ENCODE results near the gene BCL2L13.
A peak's percentile ranks its signal among the peaks of the same experiment; 100 is the strongest.
"Not testable (repeated sequence)": the region's sequence is repeated elsewhere in the genome, so short reads cannot be mapped to it uniquely, and the experiment has no call there.

BCL2L13 gene

GRCh38 chr22:17754233-17754925, 115.8 kb downstream of the BCL2L13 start:
- no peak for DNase-seq (ENCODE audit: low read depth in 2 of 3, low spot score in 2 of 3)

GRCh38 chr22:17761138-17761488, 122.6 kb downstream of the BCL2L13 start:
- DNase-seq (ENCODE audit: low read depth in 2 of 3, low spot score in 2 of 3), result no peak

DNA sequence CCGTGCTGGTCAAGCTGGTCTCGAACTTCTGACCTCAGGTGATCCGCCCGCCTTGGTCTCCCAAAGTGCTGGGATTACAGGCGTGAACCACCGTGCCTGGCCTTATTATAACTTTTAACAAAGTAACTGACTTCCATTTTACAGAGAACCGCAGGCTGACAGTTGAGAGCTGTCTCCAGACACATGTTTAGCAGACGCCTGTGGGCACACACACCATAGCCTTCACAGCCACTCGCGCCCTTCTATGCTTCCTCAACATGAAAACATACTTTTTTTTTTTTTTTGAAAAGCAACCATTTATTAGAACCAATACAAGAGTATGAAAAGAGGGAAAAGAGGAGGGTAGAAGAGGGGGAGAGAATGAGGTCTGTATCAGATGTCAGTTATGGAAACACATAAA, 124.9 kb downstream of the BCL2L13 start:
- DNase-seq (ENCODE audit: low read depth in 2 of 3, low spot score in 2 of 3), result not testable (repeated sequence)

- no peak for DNase-seq (ENCODE audit: low read depth in 2 of 3, low spot score in 2 of 3)
These were observed 125.5 kb downstream of the BCL2L13 start for GRCh38 chr22:17764036-17764435.

DNA sequence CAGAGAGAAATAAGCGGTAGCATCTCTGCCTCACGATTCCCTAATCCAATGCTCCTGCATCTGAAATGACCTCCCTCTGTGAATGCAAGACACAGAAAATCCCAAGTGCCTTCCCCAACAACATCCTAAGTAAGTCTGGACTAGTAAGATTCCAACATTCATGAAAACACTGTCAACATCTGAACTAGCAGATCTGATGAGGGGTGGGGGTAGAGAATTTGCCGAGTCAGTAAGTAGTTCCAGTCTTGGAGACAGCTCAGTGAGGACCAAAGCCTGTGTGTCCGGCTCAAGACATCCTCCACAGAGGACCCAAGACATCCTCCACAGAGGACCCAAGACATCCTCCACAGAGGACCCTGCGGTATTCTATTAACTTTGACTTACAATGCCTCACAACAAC, 126.3 kb downstream of the BCL2L13 start:
- not testable (repeated sequence) for DNase-seq (ENCODE audit: low read depth in 2 of 3, low spot score in 2 of 3)

GRCh38 chr22:17767233-17768065, 128.9 kb downstream of the BCL2L13 start:
- no peak for DNase-seq (ENCODE audit: low read depth in 2 of 3, low spot score in 2 of 3)

- DNase-seq (ENCODE audit: low read depth in 2 of 3, low spot score in 2 of 3), result no peak
These were observed 130.6 kb downstream of the BCL2L13 start for GRCh38 chr22:17769013-17769715.

DNA sequence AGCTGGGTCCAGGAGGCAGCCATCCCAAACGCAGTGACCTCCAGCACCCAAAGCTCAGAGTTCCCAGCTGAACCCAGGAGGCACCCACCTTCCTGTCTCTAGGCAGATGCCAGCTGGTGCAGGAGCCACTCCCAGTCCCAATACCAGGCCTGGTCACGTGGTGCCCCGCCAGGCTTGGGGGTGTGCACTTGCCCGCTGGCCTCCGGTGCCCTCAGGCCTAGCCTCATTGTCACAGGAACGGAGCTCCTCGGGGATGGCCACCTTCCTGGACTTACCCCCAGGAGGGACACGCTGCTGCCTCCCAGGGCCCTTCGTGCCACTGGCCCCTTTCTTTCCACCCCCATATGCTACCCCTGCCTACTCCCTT, 131.1 kb downstream of the BCL2L13 start:
- no peak for DNase-seq (ENCODE audit: low read depth in 2 of 3, low spot score in 2 of 3)

DNA sequence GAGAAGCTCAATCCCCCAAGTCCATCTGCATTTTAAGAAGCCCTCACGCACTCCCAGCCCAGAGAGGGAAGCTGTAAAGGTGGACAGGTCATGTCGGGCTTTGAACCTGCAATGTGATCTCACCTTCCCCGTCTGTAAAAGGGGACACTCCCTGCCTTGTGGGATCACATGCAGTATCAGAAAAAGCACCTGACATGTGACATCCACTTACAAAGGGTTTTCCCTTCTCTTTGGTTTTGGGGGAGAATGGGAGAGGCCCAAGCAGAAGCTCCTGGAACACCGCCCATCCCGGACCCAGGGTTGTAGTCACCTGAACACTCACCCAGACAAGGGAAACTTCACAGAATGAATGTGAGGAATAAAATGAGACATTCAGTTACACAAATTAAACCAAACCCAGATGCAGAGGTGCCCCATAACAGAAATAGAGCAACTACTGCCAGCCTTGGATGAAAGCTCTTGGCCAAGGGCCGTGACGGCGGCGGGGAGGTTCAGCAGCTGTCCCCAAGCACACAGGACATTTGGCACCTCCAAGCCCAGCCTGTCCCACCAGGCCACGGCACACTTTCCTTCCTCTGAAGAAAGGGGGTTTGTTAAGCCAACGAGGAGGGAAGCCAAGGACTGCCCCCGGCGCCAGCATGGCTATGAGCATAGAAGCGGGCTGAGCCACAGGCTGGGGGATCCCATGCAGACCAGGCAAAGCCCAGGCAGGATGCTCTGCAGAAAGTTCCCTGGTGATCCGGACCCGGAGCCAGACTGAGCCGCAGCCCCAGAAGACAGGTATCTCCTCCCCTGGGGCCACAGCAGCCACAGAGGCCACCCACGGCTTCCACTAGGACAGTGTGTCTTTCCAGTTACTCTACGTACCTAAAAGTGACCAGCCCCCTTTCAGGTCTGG, 131.9 kb downstream of the BCL2L13 start:
- no peak for DNase-seq (ENCODE audit: low read depth in 2 of 3, low spot score in 2 of 3)

DNA sequence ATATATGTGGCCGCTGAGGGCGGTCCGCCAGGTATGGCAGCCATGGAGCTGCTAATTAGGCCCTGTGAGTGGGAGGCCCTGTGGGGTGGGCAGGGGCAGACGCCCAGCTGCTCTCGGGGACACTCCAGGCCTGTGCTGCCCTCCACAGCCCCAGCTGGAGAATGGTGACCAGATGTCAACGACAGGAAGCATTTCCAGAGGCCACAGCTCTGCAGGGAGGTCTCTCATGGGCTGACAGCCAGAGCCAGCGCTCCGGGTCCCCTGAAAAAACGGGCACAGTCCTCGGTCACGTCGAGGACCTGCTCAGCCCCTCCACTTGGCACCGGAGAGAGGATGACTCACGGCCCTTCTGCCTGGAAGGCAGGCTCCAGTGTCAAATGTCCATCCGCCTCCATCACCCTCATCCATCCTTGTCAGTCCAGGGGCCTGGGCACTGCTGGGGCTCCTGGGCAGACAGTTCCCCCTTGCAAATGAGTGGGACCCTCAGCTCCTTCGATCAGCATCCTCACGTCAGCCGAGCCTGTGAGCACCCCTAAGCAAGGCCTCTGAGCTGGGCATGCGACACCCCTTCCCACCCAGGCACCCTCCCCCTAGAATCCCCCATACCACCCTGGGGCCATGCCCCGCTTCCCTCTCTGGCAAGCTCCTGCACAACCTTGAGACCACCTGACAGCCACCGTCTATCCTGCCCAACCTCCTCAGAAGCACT, 133.8 kb downstream of the BCL2L13 start:
- DNase-seq (ENCODE audit: low read depth in 2 of 3, low spot score in 2 of 3), result no peak

DNA sequence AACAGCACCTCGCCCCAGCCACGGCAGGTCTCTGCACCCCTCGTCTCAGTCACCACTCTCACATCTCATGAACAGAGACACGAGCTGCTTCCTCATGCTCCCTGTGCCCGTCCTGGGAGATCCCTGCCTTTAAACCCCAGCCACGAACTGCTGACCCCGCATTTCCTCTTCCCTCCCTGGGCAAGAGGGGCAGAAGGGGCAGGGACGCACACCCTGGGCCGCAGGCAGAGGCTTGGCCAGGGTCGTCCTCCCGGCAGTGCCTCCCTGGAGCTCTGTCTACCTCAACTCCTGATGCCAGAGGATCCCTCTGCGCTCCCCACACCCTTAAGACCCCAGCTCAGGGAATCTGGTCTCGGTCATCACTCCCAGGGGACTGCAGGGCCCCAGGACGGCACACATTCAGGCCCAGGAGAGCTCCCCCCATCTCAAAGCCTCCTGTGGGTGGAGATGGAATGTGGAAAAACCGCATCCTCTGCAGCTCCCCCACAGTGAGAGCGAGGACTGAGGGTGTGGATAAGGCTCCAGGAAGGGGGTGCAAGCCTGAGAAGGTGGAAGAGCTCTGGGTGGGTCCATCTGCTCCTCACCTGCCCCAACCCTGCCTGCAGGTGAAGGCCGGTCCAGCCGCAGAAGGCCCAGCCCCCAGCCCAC, 134.5 kb downstream of the BCL2L13 start:
- no peak for DNase-seq (ENCODE audit: low read depth in 2 of 3, low spot score in 2 of 3)

- DNase-seq (ENCODE audit: low read depth in 2 of 3, low spot score in 2 of 3), result peak in 1 of 3 experiments; percentile 60
These were observed 135.1 kb downstream of the BCL2L13 start for GRCh38 chr22:17773606-17774205.

- DNase-seq (ENCODE audit: low read depth in 2 of 3, low spot score in 2 of 3), result no peak
These were observed 135.8 kb downstream of the BCL2L13 start, which contains the start of gene BID for GRCh38 chr22:17774206-17774925. BID (minus strand) TSS chr22:17774469; CDS start chr22:17750116, 24,353 bp downstream.

DNA sequence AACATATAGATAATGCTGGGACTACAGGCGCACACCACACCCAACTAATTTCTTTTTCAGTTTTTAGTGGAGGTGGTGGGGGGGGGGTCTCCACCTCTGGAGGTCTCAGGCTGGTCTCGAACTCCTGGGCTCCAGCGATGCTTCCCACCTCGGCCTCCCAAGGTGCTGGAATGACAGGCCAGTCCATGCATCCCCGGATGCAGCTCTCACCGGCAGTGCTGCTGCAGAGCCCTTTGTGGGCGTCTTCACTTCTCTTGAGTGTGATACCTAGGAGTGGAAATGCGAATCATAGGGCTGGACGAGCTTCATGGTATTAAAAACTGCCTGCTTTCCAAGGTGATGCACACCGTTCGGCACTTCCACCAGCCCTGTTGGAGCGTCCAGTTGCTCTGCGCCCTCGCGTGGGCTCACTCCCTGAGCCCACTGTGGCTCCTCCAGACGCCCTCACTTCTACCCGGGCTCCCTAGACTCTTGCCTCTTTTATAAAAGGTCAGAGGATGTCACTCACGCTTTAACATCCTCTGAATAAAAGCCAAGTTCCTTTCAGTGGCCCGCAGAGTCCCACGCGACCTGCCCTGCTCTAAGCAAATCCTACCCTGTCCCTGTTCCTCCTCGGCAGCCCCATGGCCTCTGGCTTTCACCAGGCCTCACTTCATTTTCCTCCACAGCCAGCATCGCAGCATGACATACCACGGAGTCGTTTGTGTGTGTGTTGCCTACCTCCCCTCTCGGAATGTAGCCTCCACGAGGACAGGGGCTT, 136.5 kb downstream of the BCL2L13 start:
- no peak for DNase-seq (ENCODE audit: low read depth in 2 of 3, low spot score in 2 of 3)

GRCh38 chr22:17775781-17776465, 137.4 kb downstream of the BCL2L13 start:
- no peak for DNase-seq (ENCODE audit: low read depth in 2 of 3, low spot score in 2 of 3)

DNA sequence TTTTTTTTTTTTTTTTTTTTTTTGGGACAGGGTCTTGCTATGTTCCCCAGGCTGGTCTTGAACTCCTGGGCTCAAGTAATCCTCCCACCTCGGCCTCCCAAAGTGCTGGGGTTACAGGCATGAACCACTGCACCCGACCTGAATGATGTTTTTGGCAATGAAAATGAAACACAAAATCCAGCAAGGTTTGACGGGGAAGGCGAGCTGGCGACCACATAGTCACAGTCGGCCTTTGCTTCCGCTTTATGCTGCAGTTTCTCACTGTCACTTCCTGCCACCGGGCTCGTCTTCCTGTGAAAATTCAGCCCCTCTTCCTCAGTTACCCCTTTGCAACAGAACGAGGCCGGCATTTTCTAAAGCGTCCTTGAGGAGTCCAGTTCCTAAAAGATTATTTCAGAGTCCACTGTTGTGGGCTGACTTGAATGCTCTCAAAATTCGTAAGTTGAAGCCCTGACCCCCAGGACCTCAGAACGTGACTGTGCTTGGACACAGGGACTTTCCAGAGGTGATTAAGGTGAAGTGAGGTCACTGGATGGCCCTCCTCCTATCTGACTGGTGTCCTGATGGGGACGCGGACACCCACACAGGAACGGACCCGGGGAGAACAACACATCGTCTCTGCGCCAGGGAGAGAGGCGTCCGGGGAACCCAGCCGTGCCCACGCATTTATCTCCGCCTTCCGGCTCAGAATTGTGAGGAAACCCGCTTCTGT, 138.6 kb downstream of the BCL2L13 start:
- peak in 2 of 3 experiments; percentile 41 to 50 for DNase-seq (ENCODE audit: low read depth in 2 of 3, low spot score in 2 of 3)

GRCh38 chr22:17777717-17778044, 139.1 kb downstream of the BCL2L13 start:
- no peak for DNase-seq (ENCODE audit: low read depth in 2 of 3, low spot score in 2 of 3)

All from activated CD8-positive, alpha-beta memory T cell treated with anti-CD3 and anti-CD28 coated beads for 48 hours (primary cell).